ENCODE measurements around the gene CHAMP1.

CHAMP1 gene

DNA sequence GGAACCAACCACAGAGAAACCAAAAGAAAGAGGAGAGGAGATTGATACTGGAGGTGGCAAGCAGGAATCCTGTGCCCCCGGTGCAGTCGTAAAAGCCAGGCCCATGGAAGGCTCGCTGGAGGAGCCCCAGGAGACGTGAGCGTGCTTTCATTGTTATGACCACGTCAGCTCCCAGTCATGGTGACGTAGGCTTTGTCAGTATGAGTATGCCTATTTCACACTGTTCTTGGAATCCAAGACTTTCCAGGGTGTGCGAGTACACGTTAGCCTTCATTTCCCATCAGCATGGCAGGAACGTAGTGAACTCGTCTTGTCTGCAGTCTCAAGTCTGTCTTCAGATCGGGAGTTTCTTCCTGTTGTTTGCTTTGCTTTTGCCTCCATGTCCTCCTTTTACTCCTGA is 15.4 kb upstream of the CHAMP1 start:
- TF ChIP-seq, protein P1, sequence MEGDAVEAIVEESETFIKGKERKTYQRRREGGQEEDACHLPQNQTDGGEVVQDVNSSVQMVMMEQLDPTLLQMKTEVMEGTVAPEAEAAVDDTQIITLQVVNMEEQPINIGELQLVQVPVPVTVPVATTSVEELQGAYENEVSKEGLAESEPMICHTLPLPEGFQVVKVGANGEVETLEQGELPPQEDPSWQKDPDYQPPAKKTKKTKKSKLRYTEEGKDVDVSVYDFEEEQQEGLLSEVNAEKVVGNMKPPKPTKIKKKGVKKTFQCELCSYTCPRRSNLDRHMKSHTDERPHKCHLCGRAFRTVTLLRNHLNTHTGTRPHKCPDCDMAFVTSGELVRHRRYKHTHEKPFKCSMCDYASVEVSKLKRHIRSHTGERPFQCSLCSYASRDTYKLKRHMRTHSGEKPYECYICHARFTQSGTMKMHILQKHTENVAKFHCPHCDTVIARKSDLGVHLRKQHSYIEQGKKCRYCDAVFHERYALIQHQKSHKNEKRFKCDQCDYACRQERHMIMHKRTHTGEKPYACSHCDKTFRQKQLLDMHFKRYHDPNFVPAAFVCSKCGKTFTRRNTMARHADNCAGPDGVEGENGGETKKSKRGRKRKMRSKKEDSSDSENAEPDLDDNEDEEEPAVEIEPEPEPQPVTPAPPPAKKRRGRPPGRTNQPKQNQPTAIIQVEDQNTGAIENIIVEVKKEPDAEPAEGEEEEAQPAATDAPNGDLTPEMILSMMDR (IDR thresholded peaks at IDR 0.05; ENCODE audit: low read depth, low read length, missing control alignments), result no peak
- H3K4me3 ChIP-seq (ENCODE audit: low read depth, low read length), result no peak overlapping the region
- DNase-seq (ENCODE audit: low read depth), result no peak
- in situ Hi-C loops (cut with HindIII; ENCODE audit: low sequenced_read_pairs), result no loop called here

DNA sequence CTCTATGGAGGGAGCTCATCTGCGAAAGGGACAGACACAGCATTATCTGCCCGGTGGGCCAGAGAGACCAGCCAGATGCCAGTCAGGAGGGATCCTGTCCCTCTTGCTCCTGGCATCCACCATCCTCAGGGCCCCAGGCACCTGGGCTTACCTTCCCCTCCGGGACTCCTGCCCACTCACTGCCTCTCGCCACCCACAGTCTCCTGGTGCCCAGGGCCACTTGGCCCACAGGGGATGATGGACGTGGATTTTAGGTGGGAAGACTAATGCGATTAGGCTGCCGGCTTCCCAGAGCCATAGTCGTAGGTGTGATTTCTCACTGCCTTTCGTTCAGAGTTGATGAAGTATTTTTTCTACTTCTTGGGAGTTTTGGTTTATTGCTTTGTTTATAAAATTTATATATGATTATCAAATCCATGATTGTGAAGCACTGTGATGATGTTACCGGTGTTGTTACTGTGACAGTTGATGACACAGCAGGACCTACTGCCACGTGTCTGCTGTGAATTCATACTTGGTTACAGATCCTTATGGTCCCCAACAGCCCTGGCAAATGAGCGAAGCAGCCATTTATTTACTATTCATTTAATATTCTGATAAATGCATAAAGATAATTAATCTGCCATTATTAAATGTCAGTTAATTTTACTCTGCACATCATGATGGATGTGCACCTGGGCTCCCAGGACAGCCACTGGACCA is 14.5 kb upstream of the CHAMP1 start:
- no peak overlapping the region for H3K4me3 ChIP-seq (ENCODE audit: low read depth, low read length)
- in situ Hi-C loops (cut with HindIII; ENCODE audit: low sequenced_read_pairs), result no loop called here
- TF ChIP-seq, protein P1 (IDR thresholded peaks at IDR 0.05; ENCODE audit: low read depth, low read length, missing control alignments), result no peak
- DNase-seq (ENCODE audit: low read depth), result no peak

GRCh38 chr13:114303700-114304327 is 10.5 kb upstream of the CHAMP1 start:
- DNase-seq (ENCODE audit: low read depth), result no peak
- in situ Hi-C loops (cut with HindIII; ENCODE audit: low sequenced_read_pairs), result no loop called here
- TF ChIP-seq, protein P1 (IDR thresholded peaks at IDR 0.05; ENCODE audit: low read depth, low read length, missing control alignments), result no peak
- no peak overlapping the region for H3K4me3 ChIP-seq (ENCODE audit: low read depth, low read length)

- no peak overlapping the region for H3K4me3 ChIP-seq (ENCODE audit: low read depth, low read length)
- TF ChIP-seq, protein P1 (IDR thresholded peaks at IDR 0.05; ENCODE audit: low read depth, low read length, missing control alignments), result no peak
- in situ Hi-C loops (cut with HindIII; ENCODE audit: low sequenced_read_pairs), result no loop called here
- DNase-seq (ENCODE audit: low read depth), result no peak
Observed at GRCh38 chr13:114304346-114305034, 9.8 kb upstream of the CHAMP1 start.

DNA sequence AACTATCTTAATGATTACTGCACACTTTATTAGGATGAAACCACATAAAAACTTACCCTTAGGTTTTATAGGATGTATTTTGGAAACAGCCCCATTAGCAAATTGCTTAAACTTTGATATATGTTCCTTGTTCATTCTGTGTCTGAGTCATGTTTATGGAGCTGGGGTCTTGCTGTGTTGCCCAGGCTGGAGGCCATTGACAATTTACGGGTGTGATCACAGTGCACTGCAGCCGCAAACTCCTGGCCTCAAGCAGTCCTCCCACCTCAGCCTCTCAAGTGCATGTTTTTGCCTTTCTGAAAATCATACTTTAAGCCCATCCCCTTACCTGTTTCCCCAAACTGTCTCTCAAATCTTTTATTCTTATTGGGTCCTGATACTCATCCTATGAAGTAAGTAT is 5.2 kb upstream of the CHAMP1 start:
- DNase-seq (ENCODE audit: low read depth), result no peak
- TF ChIP-seq, protein P1 (IDR thresholded peaks at IDR 0.05; ENCODE audit: low read depth, low read length, missing control alignments), result no peak
- no peak overlapping the region for H3K4me3 ChIP-seq (ENCODE audit: low read depth, low read length)
- in situ Hi-C loops (cut with HindIII; ENCODE audit: low sequenced_read_pairs), result no loop called here

DNA sequence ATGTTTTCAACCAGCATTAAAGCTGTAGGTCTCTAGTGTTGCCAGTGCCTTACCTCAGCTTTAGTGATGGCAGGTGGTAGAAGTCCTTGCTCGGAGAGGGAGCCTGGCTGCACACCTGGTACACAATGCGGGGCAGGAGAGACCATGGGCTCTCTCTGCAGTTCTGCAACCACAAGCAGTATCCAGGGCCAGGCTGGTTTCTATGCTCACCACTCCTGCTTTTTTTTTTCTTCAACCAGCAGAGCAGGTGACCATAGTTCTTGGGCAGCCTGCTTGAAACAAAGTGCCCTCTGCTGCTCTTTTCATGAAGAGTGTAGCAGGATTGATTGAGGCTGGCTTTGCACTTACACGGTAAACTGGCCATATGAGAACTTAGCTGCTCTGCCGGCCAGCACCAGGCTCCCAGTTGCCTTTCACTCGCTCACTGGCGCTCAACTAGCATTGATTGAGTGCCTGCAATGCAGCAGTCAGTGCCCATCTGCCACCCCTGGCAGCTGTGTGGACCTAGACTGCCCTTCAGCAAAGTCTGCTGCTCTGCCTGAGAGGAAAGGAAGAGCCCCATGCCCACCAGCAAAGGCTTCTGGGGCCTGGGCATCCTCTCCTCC is 4.4 kb upstream of the CHAMP1 start:
- no peak for DNase-seq (ENCODE audit: low read depth)
- TF ChIP-seq, protein P1 (IDR thresholded peaks at IDR 0.05; ENCODE audit: low read depth, low read length, missing control alignments), result no peak
- in situ Hi-C loops (cut with HindIII; ENCODE audit: low sequenced_read_pairs), result no loop called here
- no peak overlapping the region for H3K4me3 ChIP-seq (ENCODE audit: low read depth, low read length)
